ENCODE results near the gene DNAJC11.
"Not testable (repeated sequence)": the region's sequence is repeated elsewhere in the genome, so short reads cannot be mapped to it uniquely, and the experiment has no call there.

DNAJC11 gene

GRCh38 chr1:6694121-6694713 is 7.4 kb downstream of the DNAJC11 start:
- DNase-seq = no peak

GRCh38 chr1:6692956-6693355 is 8.7 kb downstream of the DNAJC11 start:
- no peak for DNase-seq

DNA sequence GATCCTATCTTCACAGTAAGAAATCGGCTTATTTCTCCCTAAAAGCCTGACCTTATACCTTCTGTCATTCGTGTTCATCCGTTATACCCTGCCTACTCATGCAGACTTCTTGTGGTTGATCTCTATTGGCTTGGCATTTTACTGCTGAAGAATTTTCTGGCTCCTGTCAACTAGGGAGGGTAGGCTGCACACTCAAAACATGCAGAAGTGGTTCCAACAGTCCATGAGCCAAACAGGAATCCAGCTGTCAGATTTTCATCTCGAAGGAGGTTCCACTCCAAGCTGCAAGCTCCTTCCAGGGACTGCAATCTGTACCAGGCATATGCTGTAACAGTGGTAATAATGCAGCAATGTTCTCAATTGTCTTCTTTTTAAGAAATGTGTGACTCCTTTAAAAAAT is 10.1 kb downstream of the DNAJC11 start:
- DNase-seq = no peak

DNA sequence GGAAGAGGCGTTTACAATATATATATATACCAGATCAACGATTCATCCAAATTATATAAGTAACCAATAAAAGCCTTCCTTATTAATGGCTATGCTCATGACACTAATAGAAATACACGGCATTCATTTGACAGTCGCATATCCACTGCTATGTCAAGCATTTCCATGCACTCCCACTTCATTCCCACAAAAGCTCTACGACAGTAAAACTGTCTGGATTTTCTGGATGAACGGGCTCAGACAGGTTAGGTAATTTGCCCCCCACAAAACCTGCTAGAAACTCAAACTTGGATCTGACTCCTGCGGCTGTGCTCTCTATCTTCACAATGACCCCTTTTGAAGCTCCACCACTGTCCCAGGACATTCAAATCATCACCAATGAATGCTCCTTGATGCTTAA is 11.4 kb downstream of the DNAJC11 start:
- no peak for DNase-seq

DNA sequence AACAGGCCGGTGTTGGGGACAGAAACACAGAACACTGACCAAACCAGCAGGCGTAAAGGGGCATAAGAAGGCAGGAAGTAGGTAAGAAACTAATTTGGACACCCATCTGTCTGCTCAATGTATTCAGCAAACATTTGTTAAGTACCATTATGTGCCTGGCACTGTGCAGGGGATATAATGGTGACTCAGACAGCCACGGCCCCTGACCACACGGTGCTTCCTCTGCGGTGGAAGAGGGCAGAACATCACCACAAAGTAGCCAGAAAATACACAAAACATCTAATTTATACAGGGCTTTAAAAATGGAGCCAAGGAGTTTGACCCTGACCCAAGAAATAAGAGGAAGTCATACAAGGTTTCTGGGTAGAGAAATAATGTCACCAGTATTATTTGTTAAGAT is 12.9 kb downstream of the DNAJC11 start:
- DNase-seq = no peak

GRCh38 chr1:6688001-6688400 is 13.6 kb downstream of the DNAJC11 start:
- DNase-seq = no peak

DNA sequence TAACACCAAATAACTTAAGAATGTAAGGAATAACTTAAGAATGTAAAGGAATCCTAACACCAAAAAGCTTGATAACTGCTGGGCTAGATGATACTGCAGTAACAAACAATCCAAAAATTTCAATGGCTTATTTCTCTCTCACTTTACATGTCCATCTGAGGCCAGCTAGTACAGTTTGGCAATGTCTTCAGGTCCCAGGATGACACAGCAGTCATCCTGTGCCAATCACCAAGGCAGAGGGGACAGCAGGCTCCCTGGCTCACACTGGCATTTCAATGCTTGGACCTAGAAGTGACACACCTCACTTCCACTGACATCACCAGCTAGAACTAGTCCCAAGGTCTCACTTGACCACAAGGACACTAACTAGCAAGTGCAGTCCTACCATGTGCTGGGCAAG is 15.3 kb downstream of the DNAJC11 start:
- no peak for DNase-seq

- DNase-seq = no peak
These were observed 16.2 kb downstream of the DNAJC11 start for GRCh38 chr1:6685381-6685780.

GRCh38 chr1:6683434-6683833 is 18.2 kb downstream of the DNAJC11 start:
- DNase-seq = no peak

- no peak for DNase-seq
These were observed 25.7 kb downstream of the DNAJC11 start for GRCh38 chr1:6675941-6676340.

DNA sequence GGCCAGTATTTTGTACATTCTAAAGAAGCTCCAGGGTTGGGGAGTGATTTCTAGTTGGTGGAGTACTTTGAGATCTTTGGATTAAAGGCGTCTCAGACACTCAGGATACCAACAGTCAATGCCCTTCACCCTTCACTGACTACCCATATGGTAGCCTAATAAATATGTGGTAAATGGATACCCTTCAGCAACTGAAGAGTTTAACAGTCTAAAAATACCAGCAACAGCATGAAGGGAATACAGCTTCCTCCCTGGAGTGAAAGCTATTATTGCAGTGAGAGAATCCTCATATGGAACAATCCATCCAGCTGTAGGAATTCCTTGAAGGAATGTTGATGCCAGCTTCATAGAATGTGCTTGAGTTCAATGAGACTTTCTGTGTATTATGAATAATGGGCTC is 26.8 kb downstream of the DNAJC11 start:
- no peak for DNase-seq

DNA sequence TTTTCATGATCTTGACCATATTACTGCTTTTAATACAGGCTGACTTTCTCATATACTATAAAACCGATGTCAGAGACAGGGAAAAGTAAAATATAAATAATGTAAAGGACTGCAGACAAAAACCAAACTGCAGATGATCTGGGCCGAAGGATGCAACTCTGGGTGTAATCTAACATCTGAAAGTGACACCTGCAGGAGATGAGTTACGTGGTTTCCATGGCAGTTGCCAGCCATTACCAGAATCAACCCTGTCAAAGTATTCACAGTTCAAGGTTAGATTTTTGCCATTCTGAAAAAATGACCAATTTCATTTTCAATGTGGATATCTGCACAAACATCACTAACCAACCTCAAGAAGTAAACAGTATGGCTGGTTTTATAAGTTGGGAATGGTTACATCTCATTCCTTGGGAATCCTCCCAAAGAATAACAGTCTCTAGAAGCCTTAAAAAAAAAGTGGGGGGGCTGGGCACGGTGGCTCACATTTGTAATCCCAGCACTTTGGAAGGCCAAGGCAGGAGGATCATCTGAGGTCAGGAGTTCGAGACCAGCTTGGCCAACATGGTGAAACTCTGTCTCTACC is 27.7 kb downstream of the DNAJC11 start:
- DNase-seq = no peak

- no peak for DNase-seq
These were observed 29.1 kb downstream of the DNAJC11 start for GRCh38 chr1:6672558-6672957.

DNA sequence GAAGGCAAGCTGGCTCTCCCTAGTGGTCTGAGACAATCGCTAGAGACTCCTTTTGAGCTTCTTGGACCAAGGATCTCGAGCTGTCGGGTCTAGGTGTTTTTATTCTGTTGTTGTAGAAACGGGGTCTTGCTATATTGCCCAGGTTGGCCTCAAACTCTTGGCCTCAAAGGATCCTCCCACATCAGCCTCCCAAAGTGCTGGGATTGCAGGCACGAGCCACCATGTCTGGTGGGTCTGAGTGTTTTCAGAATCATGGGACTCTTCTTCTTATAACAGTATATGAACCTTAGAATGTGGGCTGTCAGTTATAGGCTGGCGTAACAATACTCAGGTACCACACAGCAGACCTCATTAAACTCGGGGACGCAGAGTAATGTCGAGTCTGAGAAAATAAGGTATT is 33.1 kb downstream of the DNAJC11 start:
- no peak for DNase-seq

GRCh38 chr1:6667139-6667538 is 34.5 kb downstream of the DNAJC11 start:
- DNase-seq = no peak

DNA sequence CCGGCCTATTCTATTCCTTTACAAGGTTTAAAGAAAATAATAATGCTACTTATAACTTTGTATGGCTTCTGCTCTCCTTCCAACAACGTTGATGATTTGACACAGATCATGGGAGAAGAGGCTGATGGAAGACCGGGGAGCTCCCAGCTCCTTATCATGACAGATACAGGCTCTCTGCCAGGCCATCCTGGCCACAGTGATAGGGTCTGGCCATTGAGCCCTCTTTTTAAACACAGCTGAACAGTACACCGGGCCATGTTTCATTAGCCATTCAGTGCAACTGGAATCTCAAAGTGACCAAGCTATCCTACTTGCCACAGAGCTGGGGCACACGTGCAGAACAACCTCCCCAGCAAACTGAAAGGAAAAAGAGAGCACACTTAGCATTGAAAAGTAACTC is 34.9 kb downstream of the DNAJC11 start:
- no peak for DNase-seq

- not testable (repeated sequence) for DNase-seq
These were observed 39.1 kb downstream of the DNAJC11 start for GRCh38 chr1:6662468-6662867.

- no peak for DNase-seq
These were observed 41.1 kb downstream of the DNAJC11 start for GRCh38 chr1:6660415-6661049.

- no peak for DNase-seq
These were observed 43.1 kb downstream of the DNAJC11 start for GRCh38 chr1:6658359-6659060.

DNA sequence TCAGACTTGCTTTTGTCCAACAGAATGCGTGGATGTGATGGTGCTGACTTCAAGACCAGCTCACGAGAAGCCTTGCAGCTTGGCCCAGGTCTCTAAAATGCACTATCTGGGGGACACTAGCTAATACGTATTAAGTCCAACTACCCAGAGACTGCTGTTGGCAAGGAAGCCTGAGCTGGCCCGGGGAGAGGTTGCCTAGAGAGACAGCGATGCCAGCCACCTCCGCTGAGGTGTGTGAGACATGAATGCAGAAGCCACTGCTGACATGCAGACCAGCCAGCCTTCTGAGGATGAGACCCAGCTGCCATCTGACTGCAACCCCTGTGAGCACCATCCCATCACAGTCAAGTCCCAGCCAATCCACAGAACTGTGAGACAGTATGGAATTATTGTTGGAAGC is 44.5 kb downstream of the DNAJC11 start:
- no peak for DNase-seq

DNA sequence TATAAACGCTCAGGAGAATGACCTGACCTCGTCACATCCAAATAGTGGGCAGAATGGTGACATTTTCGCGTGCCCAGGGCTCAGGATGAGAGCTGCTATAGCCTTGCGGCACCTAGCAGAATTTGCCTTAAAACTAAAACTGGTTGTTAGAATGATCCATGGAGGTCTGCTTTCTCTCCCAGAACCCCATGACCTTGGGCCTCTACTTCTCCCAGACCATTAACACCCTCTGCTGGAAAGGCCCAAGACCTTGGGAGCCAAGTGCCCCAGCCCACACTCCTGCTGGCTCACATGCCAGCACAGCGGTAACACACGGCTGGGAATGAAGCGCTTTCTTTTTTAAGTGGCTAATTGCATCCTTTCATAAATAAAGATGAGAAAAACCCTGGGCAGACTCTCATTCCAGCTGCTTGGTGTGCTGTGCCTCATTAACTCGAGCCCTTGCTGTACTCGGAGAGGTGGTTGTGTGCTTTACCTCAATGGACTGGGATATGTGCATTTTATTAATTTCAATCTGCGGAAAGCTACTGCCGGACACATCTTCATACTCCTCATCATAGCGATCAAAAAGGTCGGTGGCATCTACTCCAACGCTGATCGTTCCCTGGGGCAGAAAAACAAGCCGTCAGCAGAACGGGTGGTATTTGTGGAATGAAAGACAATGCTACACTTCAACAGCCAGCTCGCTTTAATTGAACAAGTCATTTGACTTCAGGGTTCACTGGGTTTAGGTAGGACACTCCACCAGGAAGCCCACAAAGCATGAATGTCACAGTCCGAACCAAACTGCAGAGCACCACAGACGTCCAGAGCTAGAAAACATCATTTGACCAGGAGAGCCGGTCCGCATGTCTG is 48.0 kb downstream of the DNAJC11 start:
- DNase-seq = no peak

- no peak for DNase-seq
These were observed 48.6 kb downstream of the DNAJC11 start for GRCh38 chr1:6652986-6653385.

- no peak for DNase-seq
These were observed 49.7 kb downstream of the DNAJC11 start for GRCh38 chr1:6651909-6652308.

All from effector CD4-positive, alpha-beta T cell (primary cell).